ES-I3 (cell line): ENCODE results near the gene POGZ.

Source experiments
- H3K36me3 ChIP-seq: 2 replicates; pipeline ENCODE4 v1.6.1; 2013; ENCODE audit warnings: mild to moderate bottlenecking, low read length, control low read depth, moderate library complexity; ENCODE audit not compliant: insufficient read depth
- H3K4me1 ChIP-seq: 2 replicates; pipeline ENCODE4 v1.6.1; 2013; ENCODE audit warnings: mild to moderate bottlenecking, control low read depth, low read length; ENCODE audit not compliant: insufficient read depth
- H3K9ac ChIP-seq: 2 replicates; pipeline ENCODE4 v1.6.1; 2013; ENCODE audit warnings: low read depth, mild to moderate bottlenecking, low read length, moderate library complexity
- H3K9me3 ChIP-seq: 2 replicates; pipeline ENCODE4 v1.6.1; 2013; ENCODE audit warnings: mild to moderate bottlenecking, low read length, moderate library complexity; ENCODE audit not compliant: control insufficient read depth, insufficient read depth

Gene POGZ

GRCh38 chr1:151492120-151492519 is 32.8 kb upstream of the POGZ start:
- Histone ChIP-seq H3K9me3 (no peaks in the 10 kb centered on the region), H3K9ac (no peak overlapping the region), H3K36me3 (no peaks in the 10 kb centered on the region), H3K4me1 (peaks cover 3% of the 10 kb centered on the region; the same call in 1 of the 2 replicates)

- no peak overlapping the region for H3K9ac ChIP-seq
- H3K36me3 ChIP-seq, result no peaks in the 10 kb centered on the region
- H3K4me1 ChIP-seq, result peaks cover 3% of the 10 kb centered on the region; the same call in 1 of the 2 replicates
- no peaks in the 10 kb centered on the region for H3K9me3 ChIP-seq
Observed at GRCh38 chr1:151491641-151492040, 32.3 kb upstream of the POGZ start.

DNA sequence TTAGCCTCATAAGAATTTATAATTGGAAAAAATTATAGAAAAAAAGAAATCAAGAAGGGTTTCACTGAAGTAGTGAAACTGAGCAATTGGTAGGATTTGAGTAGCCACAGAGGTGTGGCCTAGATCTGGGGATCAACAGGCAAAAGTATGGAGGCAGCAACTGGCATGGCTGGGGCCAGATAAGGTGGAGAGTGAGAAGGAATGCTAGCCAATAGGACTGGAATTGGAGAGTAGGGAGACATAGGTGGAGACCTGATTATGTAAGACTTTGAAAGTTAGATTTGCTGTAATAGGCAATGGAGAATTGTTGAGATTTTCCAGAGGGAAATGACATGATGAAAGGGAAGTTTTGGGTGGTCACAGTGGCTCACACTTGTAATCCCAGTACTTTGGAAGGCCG is 27.3 kb upstream of the POGZ start:
- H3K9ac ChIP-seq, result no peak overlapping the region
- H3K9me3 ChIP-seq, result peaks cover 3% of the 10 kb centered on the region
- no peaks in the 10 kb centered on the region for H3K4me1 ChIP-seq
- no peaks in the 10 kb centered on the region for H3K36me3 ChIP-seq

- H3K4me1 ChIP-seq, result no peaks in the 10 kb centered on the region
- peaks cover 3% of the 10 kb centered on the region for H3K9me3 ChIP-seq
- H3K9ac ChIP-seq, result no peak overlapping the region
- H3K36me3 ChIP-seq, result no peaks in the 10 kb centered on the region
Observed at GRCh38 chr1:151485685-151486255, 26.5 kb upstream of the POGZ start.

GRCh38 chr1:151482017-151482416 is 22.7 kb upstream of the POGZ start:
- no peaks in the 10 kb centered on the region for H3K4me1 ChIP-seq
- peaks cover 3% of the 10 kb centered on the region for H3K9me3 ChIP-seq
- H3K9ac ChIP-seq, result no peak overlapping the region
- H3K36me3 ChIP-seq, result no peaks in the 10 kb centered on the region

GRCh38 chr1:151479462-151479861 is 20.2 kb upstream of the POGZ start:
- H3K4me1 ChIP-seq, result no peaks in the 10 kb centered on the region
- peaks cover 3% of the 10 kb centered on the region for H3K9me3 ChIP-seq
- no peaks in the 10 kb centered on the region for H3K36me3 ChIP-seq
- H3K9ac ChIP-seq, result no peak overlapping the region

- Histone ChIP-seq H3K36me3 (no peaks in the 10 kb centered on the region), H3K9ac (no peak overlapping the region), H3K9me3 (peaks cover 3% of the 10 kb centered on the region), H3K4me1 (no peaks in the 10 kb centered on the region)
Observed at GRCh38 chr1:151478923-151479322, 19.6 kb upstream of the POGZ start.

DNA sequence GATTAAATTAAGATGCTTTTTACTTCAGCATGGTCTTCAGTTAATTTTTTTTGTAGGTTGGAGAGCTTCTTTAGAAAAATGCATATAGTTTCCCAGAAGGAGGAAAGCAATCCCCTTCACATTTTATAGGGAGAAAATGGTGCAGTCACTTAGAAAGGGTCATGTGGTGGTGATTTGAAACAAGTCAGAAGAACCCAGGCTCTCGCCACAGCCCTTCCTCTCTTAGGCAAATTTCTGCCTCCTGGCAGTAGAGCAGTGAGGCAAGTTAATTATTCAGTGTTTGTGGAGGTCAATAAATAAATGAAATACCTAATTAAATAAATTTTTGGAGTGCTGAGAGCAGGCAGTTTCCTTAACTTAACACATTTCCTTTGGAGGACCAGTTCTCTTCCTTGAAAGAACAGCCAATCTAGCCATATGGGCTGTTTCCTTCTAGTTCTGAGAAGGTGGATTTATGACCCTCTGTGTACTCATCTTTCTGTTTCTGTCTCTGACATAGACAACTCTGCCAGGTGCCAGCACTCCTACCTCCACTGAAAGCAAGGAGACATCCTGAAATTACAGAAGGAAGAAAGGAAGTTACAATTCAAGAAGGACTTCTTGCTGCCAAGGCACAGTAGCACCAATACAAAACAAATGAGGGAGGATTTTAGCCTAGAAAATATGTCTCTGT is 19.0 kb upstream of the POGZ start:
- H3K36me3 ChIP-seq, result no peaks in the 10 kb centered on the region
- H3K4me1 ChIP-seq, result peaks cover 3% of the 10 kb centered on the region; the same call in 1 of the 2 replicates
- peaks cover 3% of the 10 kb centered on the region for H3K9me3 ChIP-seq
- no peak overlapping the region for H3K9ac ChIP-seq

DNA sequence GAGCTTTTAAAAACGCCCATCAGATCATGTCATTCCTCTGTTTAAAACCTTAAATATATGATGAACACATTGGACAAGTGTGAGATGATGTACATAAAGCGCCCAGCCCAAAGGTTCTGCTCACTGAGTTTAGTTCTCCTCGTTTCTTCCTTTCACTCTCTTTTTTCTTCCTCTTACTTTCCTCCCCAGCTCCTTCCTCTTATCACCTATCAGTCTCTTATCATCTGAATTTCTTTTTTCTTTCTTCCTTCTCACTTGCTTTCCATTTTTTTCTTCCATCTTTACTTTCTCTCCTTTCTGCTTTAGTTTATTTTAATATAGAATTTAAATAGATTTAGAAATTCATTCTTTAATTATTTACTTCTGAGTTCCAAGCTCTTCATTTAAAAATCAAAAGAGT is 17.8 kb upstream of the POGZ start:
- H3K9ac ChIP-seq, result no peak overlapping the region
- H3K4me1 ChIP-seq, result peaks cover 3% of the 10 kb centered on the region; the same call in 1 of the 2 replicates
- H3K9me3 ChIP-seq, result peaks cover under 1% of the 10 kb centered on the region
- H3K36me3 ChIP-seq, result no peaks in the 10 kb centered on the region

GRCh38 chr1:151476083-151476482 is 16.8 kb upstream of the POGZ start:
- Histone ChIP-seq H3K4me1 (peaks cover 3% of the 10 kb centered on the region; the same call in 1 of the 2 replicates), H3K9ac (no peak overlapping the region), H3K9me3 (no peaks in the 10 kb centered on the region), H3K36me3 (no peaks in the 10 kb centered on the region)

GRCh38 chr1:151475175-151475574 is 15.9 kb upstream of the POGZ start:
- H3K36me3 ChIP-seq, result no peaks in the 10 kb centered on the region
- peaks cover 3% of the 10 kb centered on the region; the same call in 1 of the 2 replicates for H3K4me1 ChIP-seq
- no peak overlapping the region for H3K9ac ChIP-seq
- H3K9me3 ChIP-seq, result no peaks in the 10 kb centered on the region

DNA sequence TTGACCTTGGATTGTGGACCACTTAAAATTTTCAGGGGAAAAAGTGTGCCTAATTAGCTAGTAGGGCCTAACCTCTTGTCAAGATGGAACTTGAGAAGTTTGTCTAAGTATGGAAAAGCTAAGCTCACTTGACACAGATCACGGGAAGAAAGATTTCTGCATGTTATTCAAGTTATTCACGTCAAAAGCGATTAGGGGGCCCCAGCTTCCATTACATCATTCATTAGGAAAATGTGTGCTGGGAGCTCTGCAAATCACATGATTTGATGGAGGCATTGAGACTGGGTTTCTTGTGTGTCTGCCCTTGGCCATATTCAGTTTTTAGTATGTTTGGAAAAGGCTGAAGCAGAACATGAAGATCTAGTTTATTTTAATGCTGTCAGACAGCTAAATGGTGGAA is 15.5 kb upstream of the POGZ start:
- Histone ChIP-seq H3K4me1 (peaks cover 3% of the 10 kb centered on the region; the same call in 1 of the 2 replicates), H3K9me3 (no peaks in the 10 kb centered on the region), H3K9ac (no peak overlapping the region), H3K36me3 (no peaks in the 10 kb centered on the region)

DNA sequence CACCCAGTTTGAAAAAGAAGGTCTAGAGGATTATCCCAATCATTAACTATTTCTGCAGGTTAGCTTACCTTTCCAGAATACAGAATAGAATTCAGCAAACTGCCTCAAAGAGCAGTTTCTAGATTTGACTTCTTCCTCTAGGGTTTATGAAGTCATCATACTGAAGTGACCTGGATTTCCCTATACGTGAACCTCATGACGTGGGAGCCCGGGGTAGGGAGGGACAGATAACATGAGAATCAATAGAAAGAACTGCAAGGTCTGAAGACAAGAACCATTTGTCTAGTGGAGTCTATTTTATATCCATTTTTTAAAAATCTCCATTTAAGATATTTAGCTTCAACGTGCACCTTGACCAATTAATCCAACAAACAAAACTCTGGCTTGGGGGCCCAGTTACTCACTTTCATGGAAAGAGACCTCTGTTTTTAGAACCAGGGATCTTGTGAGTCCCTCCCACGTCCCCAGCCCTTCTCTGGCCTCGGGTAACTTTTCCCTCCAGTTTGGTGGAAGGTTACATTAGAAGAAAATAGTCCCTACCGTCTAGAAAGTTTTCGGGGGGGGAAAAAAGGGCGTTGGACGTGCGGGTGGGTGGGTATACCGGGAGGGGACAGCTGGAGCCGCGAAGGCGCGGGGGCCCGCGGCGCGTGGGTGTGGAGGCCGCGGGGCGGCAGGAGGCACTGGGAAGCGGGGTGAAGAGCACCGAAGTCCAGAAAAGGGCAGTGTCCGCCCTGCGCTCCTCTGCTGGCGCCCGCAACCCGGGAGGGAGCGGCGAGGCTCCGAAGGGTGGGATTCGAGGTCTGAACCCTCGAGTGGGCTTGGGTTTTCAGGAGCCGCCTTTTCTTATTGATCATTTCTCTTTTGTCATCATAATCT is 13.8 kb upstream of the POGZ start:
- H3K36me3 ChIP-seq, result no peaks in the 10 kb centered on the region
- H3K9ac ChIP-seq, result peak overlapping the region; percentile 75

GRCh38 chr1:151465026-151465425 is 5.7 kb upstream of the POGZ start:
- no peaks in the 10 kb centered on the region for H3K4me1 ChIP-seq
- no peaks in the 10 kb centered on the region for H3K9me3 ChIP-seq
- H3K9ac ChIP-seq, result no peak overlapping the region
- no peaks in the 10 kb centered on the region for H3K36me3 ChIP-seq

More for the DNA sequence above, 13.8 kb upstream of the POGZ start:
- no peaks in the 10 kb centered on the region for H3K9me3 ChIP-seq
- peaks cover 3% of the 10 kb centered on the region; the same call in 1 of the 2 replicates for H3K4me1 ChIP-seq
